ENCODE measurements around the gene ABHD17B. TPM values are rescaled to one million over a fixed set of nuclear protein-coding genes. Genes with fewer than 3 reads are reported as not detected.

ABHD17B gene
- total and polyA plus RNA-seq, 10 of the 15 experiments (the other 5 are each of a cell fraction or from before 2014, with no cell fraction given), result 3.5 to 21.4 (median 16.6) TPM

GRCh38 chr9:71816916-71817451 is 94.0 kb downstream of the ABHD17B start (continued):
- no peak for TF ChIP-seq KAT2A (conservative IDR thresholded peaks at IDR 0.05; ENCODE audit: control insufficient read depth, low read depth, low read length)
- TF ChIP-seq STAT1 (conservative IDR thresholded peaks at IDR 0.05), result no peak
- no peak for TF ChIP-seq SUPT20H (IDR thresholded peaks at IDR 0.05; ENCODE audit: borderline replicate concordance, control insufficient read depth, low read depth, low read length)

Small RNAs within 50 kb of the gene (small RNA-seq; reads per million reads assigned to genes)
- not detected for gene RF00019

Other genes starting within 250 kb of the ABHD17B start
- 1.5 and 2.5 TPM in 2 replicates for gene CEMIP2, start 142.7 kb downstream of the ABHD17B start, total RNA-seq (2014; rRNA removed)
- 1.3 and 1.6 TPM in 2 replicates for gene CEMIP2, start 142.7 kb downstream of the ABHD17B start, total RNA-seq (2014; rRNA removed; fragmentation: Illumina TruSeq; extraction: Trizol)
- 1.2 and 1.7 TPM in 2 replicates for gene CEMIP2, start 142.7 kb downstream of the ABHD17B start, total RNA-seq (2021)
- gene CEMIP2, start 142.7 kb downstream of the ABHD17B start, polyA plus RNA-seq (2011; rRNA removed), result 16.5 and 19.2 TPM in 2 replicates
- 1.8 and 5.6 TPM in 2 replicates for gene CEMIP2, start 142.7 kb downstream of the ABHD17B start, polyA plus RNA-seq (2014; fragmentation: Illumina TruSeq; extraction: Trizol)
- under 1 TPM; 0.50 to 0.79 TPM for gene CEMIP2, start 142.7 kb downstream of the ABHD17B start, polyA plus RNA-seq (2014; fragmentation: Nextera tagmentation; extraction: Ambion mirVana)
- 1.1 and 1.2 TPM in 2 replicates for gene CEMIP2, start 142.7 kb downstream of the ABHD17B start, polyA plus RNA-seq (2014; rRNA removed)
- gene CEMIP2, start 142.7 kb downstream of the ABHD17B start, polyA plus RNA-seq (2016; fragmentation: Nextera tagmentation; extraction: Ambion mirVana), result under 1 TPM; 0.67 to 0.91 TPM
- 11.7 and 13.4 TPM in 2 replicates for gene C9orf85, start 446 bp upstream of the ABHD17B start, total RNA-seq (2014; rRNA removed)
- 22.0 and 22.5 TPM in 2 replicates for gene C9orf85, start 446 bp upstream of the ABHD17B start, total RNA-seq (2014; rRNA removed; fragmentation: Illumina TruSeq; extraction: Trizol)
- 9.0 and 9.1 TPM in 2 replicates for gene C9orf85, start 446 bp upstream of the ABHD17B start, total RNA-seq (2021)
- gene C9orf85, start 446 bp upstream of the ABHD17B start, polyA plus RNA-seq (2011; rRNA removed), result 15.2 and 19.4 TPM in 2 replicates
- gene C9orf85, start 446 bp upstream of the ABHD17B start, polyA plus RNA-seq (2014; fragmentation: Illumina TruSeq; extraction: Trizol), result 22.6 and 30.2 TPM in 2 replicates
- gene C9orf85, start 446 bp upstream of the ABHD17B start, polyA plus RNA-seq (2014; fragmentation: Nextera tagmentation; extraction: Ambion mirVana), result 10 to 100 TPM; 16.6 to 16.7 TPM
- 14.7 and 16.3 TPM in 2 replicates for gene C9orf85, start 446 bp upstream of the ABHD17B start, polyA plus RNA-seq (2014; rRNA removed)
- gene C9orf85, start 446 bp upstream of the ABHD17B start, polyA plus RNA-seq (2016; fragmentation: Nextera tagmentation; extraction: Ambion mirVana), result 10 to 100 TPM; 16.2 to 16.6 TPM
- gene C9orf57, start 149.4 kb upstream of the ABHD17B start, total RNA-seq (2014; rRNA removed), result not detected in 2 replicates
- not detected in 2 replicates for gene C9orf57, start 149.4 kb upstream of the ABHD17B start, total RNA-seq (2014; rRNA removed; fragmentation: Illumina TruSeq; extraction: Trizol)
- not detected in 2 replicates for gene C9orf57, start 149.4 kb upstream of the ABHD17B start, total RNA-seq (2021)
- gene C9orf57, start 149.4 kb upstream of the ABHD17B start, polyA plus RNA-seq (2011; rRNA removed), result 0.27 and 0.75 TPM in 2 replicates
- gene C9orf57, start 149.4 kb upstream of the ABHD17B start, polyA plus RNA-seq (2014; fragmentation: Illumina TruSeq; extraction: Trizol), result not detected in 2 replicates
- not detected for gene C9orf57, start 149.4 kb upstream of the ABHD17B start, polyA plus RNA-seq (2014; fragmentation: Nextera tagmentation; extraction: Ambion mirVana)
- gene C9orf57, start 149.4 kb upstream of the ABHD17B start, polyA plus RNA-seq (2014; rRNA removed), result 0.06 TPM in 1 of 2 replicates, not detected in the other
- gene C9orf57, start 149.4 kb upstream of the ABHD17B start, polyA plus RNA-seq (2016; fragmentation: Nextera tagmentation; extraction: Ambion mirVana), result not detected
- 0.56 and 0.87 TPM in 2 replicates for gene GDA, start 238.2 kb upstream of the ABHD17B start, total RNA-seq (2014; rRNA removed)
- 0.28 and 0.45 TPM in 2 replicates for gene GDA, start 238.2 kb upstream of the ABHD17B start, total RNA-seq (2014; rRNA removed; fragmentation: Illumina TruSeq; extraction: Trizol)
- 0.27 and 0.72 TPM in 2 replicates for gene GDA, start 238.2 kb upstream of the ABHD17B start, total RNA-seq (2021)
- gene GDA, start 238.2 kb upstream of the ABHD17B start, polyA plus RNA-seq (2011; rRNA removed), result 17.9 and 27.2 TPM in 2 replicates
- gene GDA, start 238.2 kb upstream of the ABHD17B start, polyA plus RNA-seq (2014; fragmentation: Illumina TruSeq; extraction: Trizol), result 0.47 and 1.4 TPM in 2 replicates
- gene GDA, start 238.2 kb upstream of the ABHD17B start, polyA plus RNA-seq (2014; fragmentation: Nextera tagmentation; extraction: Ambion mirVana), result under 1 TPM; 0.23 to 0.49 TPM
- 0.19 and 0.20 TPM in 2 replicates for gene GDA, start 238.2 kb upstream of the ABHD17B start, polyA plus RNA-seq (2014; rRNA removed)
- not detected for gene GDA, start 238.2 kb upstream of the ABHD17B start, polyA plus RNA-seq (2016; fragmentation: Nextera tagmentation; extraction: Ambion mirVana)